H1 (cell line): ENCODE data around the gene CPXM2. TPM values are rescaled to one million over a fixed set of nuclear protein-coding genes. Genes with fewer than 3 reads are reported as not detected.

ENCODE experiments used
- CTCF ChIA-PET: fragments of 300-600 bp; sonication (Branson Sonifier 250); formaldehyde crosslinking; loops from one replicate; lab custom pipeline; 2021; ENCODE audit not compliant: partially characterized antibody; lab: Charles Lee
- POLR2A ChIA-PET: fragments of 300-600 bp; sonication (Branson Sonifier 250); formaldehyde crosslinking; loops from one replicate; lab custom pipeline; 2021; ENCODE audit warnings: inconsistent platforms; ENCODE audit not compliant: partially characterized antibody; lab: Charles Lee
- DNase-seq, 2 experiments: peaks; one replicate each; pipeline versions ENCODE4 v3.0.0 to v3.0.0-alpha.2; 2010 to 2022; ENCODE audit warnings: low spot score in 2 of 2, low read depth in 1 of 2, mixed read lengths in 1 of 2
- FAIRE-seq: peaks from 2 replicates; lab custom pipeline; 2011; peaks lifted over from hg19 to GRCh38; lab: Jason Lieb, UNC
- H2AFZ ChIP-seq: 2 replicates; pipeline ENCODE4 v1.8.1; 2012; ENCODE audit warnings: low read length, inconsistent platforms
- H2AK5ac ChIP-seq: 2 replicates; pipeline ENCODE4 v1.6.1; 2013; ENCODE audit warnings: low read depth, low read length
- H2BK120ac ChIP-seq: replicated peaks from 2 replicates; pipeline ENCODE3; 2013; ENCODE audit warnings: low read depth, low read length, inconsistent platforms
- H2BK12ac ChIP-seq: 2 replicates; pipeline ENCODE4 v1.6.1; 2013; ENCODE audit warnings: low read depth, low read length
- H2BK15ac ChIP-seq: 2 replicates; pipeline ENCODE4 v1.6.1; 2013; ENCODE audit warnings: low read length
- H2BK20ac ChIP-seq: 2 replicates; pipeline ENCODE4 v1.6.1; 2013; ENCODE audit warnings: low read length
- H2BK5ac ChIP-seq: 2 replicates; pipeline ENCODE4 v1.6.1; 2013; ENCODE audit warnings: low read depth, low read length
- H3K14ac ChIP-seq: 2 replicates; pipeline ENCODE4 v1.6.1; 2013; ENCODE audit warnings: inconsistent platforms; ENCODE audit not compliant: insufficient read length
- H3K18ac ChIP-seq: 2 replicates; pipeline ENCODE4 v1.6.1; 2013; ENCODE audit warnings: low read length; ENCODE audit errors: extremely low read depth
- H3K23ac ChIP-seq: 2 replicates; pipeline ENCODE4 v1.6.1; 2013; ENCODE audit warnings: inconsistent platforms; ENCODE audit not compliant: insufficient read length
- H3K23me2 ChIP-seq: 2 replicates; pipeline ENCODE4 v1.6.1; 2013; ENCODE audit warnings: low read depth, low read length
- H3K27ac ChIP-seq: 2 replicates; pipeline ENCODE4 v1.6.1; 2011; ENCODE audit warnings: low read depth, low read length, inconsistent platforms
- H3K27me3 ChIP-seq, 4 experiments: replicated peaks in 1 of 4; 1 replicate in 1 of 4; 2 replicates in 3 of 4; pipeline versions ENCODE4 v1.6.1 to v1.8.1; 2011 to 2013; ENCODE audit warnings: low read length in 3 of 4, mild to moderate bottlenecking in 3 of 4, inconsistent platforms in 2 of 4, mixed read lengths in 2 of 4, moderate library complexity in 1 of 4; ENCODE audit not compliant: control insufficient read depth in 3 of 4, insufficient read depth in 3 of 4; ENCODE audit errors: extremely low read depth in 1 of 4
- H3K36me3 ChIP-seq, 4 experiments: 2 replicates each; pipeline versions ENCODE4 v1.6.1 to v1.8.1; 2011 to 2013; ENCODE audit warnings: mild to moderate bottlenecking in 4 of 4, low read length in 3 of 4, moderate library complexity in 2 of 4, control low read depth in 1 of 4, inconsistent platforms in 1 of 4; ENCODE audit not compliant: insufficient read depth in 4 of 4, control insufficient read depth in 2 of 4
- H3K4ac ChIP-seq: replicated peaks from 2 replicates; pipeline ENCODE3; 2013; ENCODE audit warnings: low read length, low read depth, mixed read lengths, inconsistent platforms; ENCODE audit not compliant: insufficient read length
- H3K4me1 ChIP-seq, 4 experiments: replicated peaks in 1 of 4; 1 replicate in 1 of 4; 2 replicates in 3 of 4; pipeline versions ENCODE4 v1.6.1 to v1.8.1; 2011 to 2013; ENCODE audit warnings: low read length in 3 of 4, inconsistent platforms in 2 of 4, mixed read lengths in 1 of 4; ENCODE audit not compliant: insufficient read depth in 4 of 4, control insufficient read depth in 3 of 4
- H3K4me2 ChIP-seq, 2 experiments: 2 replicates each; pipeline versions ENCODE4 v1.6.1 to v1.8.1; 2011 to 2013; ENCODE audit warnings: low read depth in 2 of 2, low read length in 2 of 2, control low read depth in 1 of 2, inconsistent platforms in 1 of 2, mild to moderate bottlenecking in 1 of 2; ENCODE audit not compliant: insufficient read depth in 1 of 2
- H3K4me3 ChIP-seq, 4 experiments: fragments of 200-600, 300-600 bp in 1 of 4; sonication (generic), shearing (Covaris generic), sonication (Bioruptor Twin) in 1 of 4; 2 replicates each; pipeline versions ENCODE4 v1.5.1 to v1.8.1; 2011 to 2016; ENCODE audit warnings: low read length in 4 of 4, low read depth in 3 of 4, control low read depth in 2 of 4, inconsistent platforms in 2 of 4, mild to moderate bottlenecking in 2 of 4, mixed read lengths in 1 of 4, moderate library complexity in 1 of 4; ENCODE audit not compliant: insufficient read depth in 2 of 4; ENCODE audit errors: extremely low read depth in 1 of 4
- H3K56ac ChIP-seq: replicated peaks from 2 replicates; pipeline ENCODE3; 2013; ENCODE audit warnings: low read depth, mild to moderate bottlenecking, mixed read lengths, low read length, inconsistent platforms; ENCODE audit not compliant: insufficient read length
- H3K79me1 ChIP-seq: 2 replicates; pipeline ENCODE4 v1.6.1; 2013; ENCODE audit warnings: low read depth, low read length, control low read depth
- H3K79me2 ChIP-seq, 2 experiments: 2 replicates each; pipeline versions ENCODE4 v1.6.1 to v1.8.1; 2012 to 2013; ENCODE audit warnings: low read length in 2 of 2, mild to moderate bottlenecking in 2 of 2, inconsistent platforms in 1 of 2; ENCODE audit not compliant: insufficient read depth in 2 of 2, control insufficient read depth in 1 of 2
- H3K9ac ChIP-seq, 4 experiments: replicated peaks in 1 of 4; 1 replicate in 1 of 4; 2 replicates in 3 of 4; pipeline versions ENCODE4 v1.6.1 to v1.8.1; 2011 to 2013; ENCODE audit warnings: low read depth in 3 of 4, low read length in 3 of 4, control low read depth in 2 of 4, mild to moderate bottlenecking in 2 of 4, moderate library complexity in 2 of 4, inconsistent platforms in 1 of 4; ENCODE audit errors: extremely low read depth in 1 of 4
- H3K9me3 ChIP-seq, 2 experiments: 2 replicates each; pipeline versions ENCODE4 v1.6.1 to v1.8.1; 2012 to 2013; ENCODE audit warnings: mild to moderate bottlenecking in 2 of 2, moderate library complexity in 2 of 2, control low read depth in 1 of 2, inconsistent platforms in 1 of 2, low read depth in 1 of 2, low read length in 1 of 2, mixed read lengths in 1 of 2; ENCODE audit not compliant: insufficient read depth in 2 of 2
- H4K20me1 ChIP-seq, 2 experiments: replicated peaks in 1 of 2; 2 replicates each; pipeline versions ENCODE3 to v1.8.1; 2011 to 2013; ENCODE audit warnings: inconsistent platforms in 2 of 2, low read length in 2 of 2, mild to moderate bottlenecking in 1 of 2; ENCODE audit not compliant: insufficient read depth in 2 of 2, control insufficient read depth in 1 of 2
- H4K5ac ChIP-seq: 2 replicates; pipeline ENCODE4 v1.6.1; 2013; ENCODE audit warnings: low read length, low read depth, mixed read lengths, inconsistent platforms; ENCODE audit not compliant: insufficient read length
- H4K8ac ChIP-seq: 2 replicates; pipeline ENCODE4 v1.8.0; 2013; ENCODE audit warnings: mild to moderate bottlenecking, moderate library complexity, low read length, inconsistent platforms; ENCODE audit not compliant: insufficient read depth; ENCODE audit errors: extremely low read depth
- H4K91ac ChIP-seq: replicated peaks from 2 replicates; pipeline ENCODE3; 2013; ENCODE audit warnings: low read length, mixed read lengths, inconsistent platforms; ENCODE audit not compliant: insufficient read length
- CBX5 ChIP-seq: fragments of 300-800, 300-1000 bp; sonication (generic); IDR thresholded peaks from 2 replicates; pipeline ENCODE4 v1.7.1; 2016; ENCODE audit warnings: antibody characterized with exemption, low read length, low read depth
- EP300 ChIP-seq, 2 experiments: IDR thresholded peaks; 1 replicate in 1 of 2; 2 replicates in 1 of 2; pipeline ENCODE4 v1.6.1; 2011 to 2012; ENCODE audit warnings: low read depth in 2 of 2, low read length in 2 of 2, mild to moderate bottlenecking in 2 of 2, borderline replicate concordance in 1 of 2, inconsistent platforms in 1 of 2, moderate library complexity in 1 of 2
- HDAC6 ChIP-seq: IDR thresholded peaks from one replicate; pipeline ENCODE4 v1.7.1; 2012; ENCODE audit warnings: low read depth, mild to moderate bottlenecking, inconsistent platforms, low read length, moderate library complexity
- KDM1A ChIP-seq: fragments of 200-600, 300-600 bp; sonication (generic); IDR thresholded peaks from 2 replicates; pipeline ENCODE4 v1.7.1; 2016; ENCODE audit warnings: mild to moderate bottlenecking, low read length, borderline replicate concordance
- MAFK ChIP-seq: IDR thresholded peaks from 2 replicates; pipeline ENCODE4 v1.6.1; 2012; ENCODE audit warnings: low read depth, mild to moderate bottlenecking, improper control_type of control experiment, low read length
- TEAD4 ChIP-seq: IDR thresholded peaks from 2 replicates; pipeline ENCODE4 v1.6.1; 2012; ENCODE audit warnings: low read depth, low read length, inconsistent platforms, mixed read lengths
- WGBS, 2 experiments: shearing (Covaris generic) in 1 of 2; methylation state at CpG; one replicate each; pipeline versions ENCODE4 v1.1.6 to v1.1.7; 2013 to 2015; ENCODE audit warnings: low lambda C conversion rate in 2 of 2, mixed read lengths in 2 of 2, inconsistent platforms in 1 of 2, low coverage in 1 of 2, missing lambda C conversion rate in 1 of 2; ENCODE audit not compliant: insufficient replicate concordance in 2 of 2, insufficient coverage in 1 of 2, insufficient read length in 1 of 2; ENCODE audit errors: extremely low coverage in 1 of 2, missing lambda C conversion rate in 1 of 2; 5-methylcytosine and 5-hydroxymethylcytosine counted together
- polyA plus RNA-seq, 7 experiments: library from polyadenylated mRNA; depleted of rRNA in 3 of 7; stranded (reverse) in 5 of 7; unstranded in 2 of 7; fragments of >200 nt in 5 of 7; fragments of 200-250 nt in 2 of 7; gene quantifications; 1 replicate in 5 of 7; 2 replicates in 1 of 7; 4 replicates in 1 of 7; pipeline versions ENCODE4 v1.2.1 to v1.2.3, GENCODE V29; 2011 to 2013; ENCODE audit warnings: missing spikeins in 2 of 7, mixed read lengths in 2 of 7
- total RNA-seq: library from RNA; stranded (reverse); fragmentation: NEBNext Ultra II Directional; extraction: Animal tissue kit (Norgen Biotek cat#: 25700); gene quantifications from 2 replicates; pipeline ENCODE4 v1.2.1, GENCODE V29; 2021

The CPXM2 gene
- total and polyA plus RNA-seq, 2 of the 8 experiments (the other 6 are each of a cell fraction or from before 2014, with no cell fraction given): 2.4 to 2.9 TPM

GRCh38 chr10:123854498-123854897 lies 37.1 kb downstream of the CPXM2 start:
- Histone ChIP-seq H3K18ac (no peak overlapping the region), H2BK120ac (no peak overlapping the region), H3K23me2 (0 out of 2 replicates have a peak, but pooled peaks cover 1% of the 10 kb centered on the region), H4K5ac (no peak overlapping the region), H2BK15ac (no peak overlapping the region), H3K56ac (no peak overlapping the region), H3K14ac (no peak overlapping the region), H3K27ac (no peak overlapping the region), H3K27me3 (no peaks in the 10 kb centered on the region), H2BK12ac (no peak overlapping the region), H2BK5ac (no peak overlapping the region; the same call in 1 of the 2 replicates), H3K4me1 (peaks cover 0 to 3% (median 0%) of the 10 kb centered on the region in 4 experiments; a peak in 1 of 7 replicates), H3K36me3 (no peaks in the 10 kb centered on the region), H4K91ac (no peak overlapping the region), H2BK20ac (no peak overlapping the region), H4K20me1 (no peaks in the 10 kb centered on the region), H3K23ac (no peak overlapping the region), H3K4me3 (no peak overlapping the region), H3K4me2 (no peak overlapping the region), H3K4ac (no peak overlapping the region), H2AK5ac (no peak overlapping the region), H2AFZ (no peak overlapping the region), H3K79me2 (no peaks in the 10 kb centered on the region), H3K79me1 (no peaks in the 10 kb centered on the region), H3K9ac (no peak overlapping the region), H3K9me3 (no peaks in the 10 kb centered on the region), H4K8ac (no peak overlapping the region)
- DNase-seq: no peak
- ChIA-PET CTCF (no interaction called here), POLR2A (no interaction called here)
- 93% methylated on average over 7 of the region's 7 CpGs; no CpG with 5 or more reads in 1 of the 2 experiments for WGBS, 2 experiments
- FAIRE-seq: no peak
- TF ChIP-seq HDAC6: no peak
- no peak for TF ChIP-seq KDM1A
- no peak for TF ChIP-seq MAFK
- TF ChIP-seq CBX5: no peak
- TF ChIP-seq EP300 (IDR thresholded peaks at IDR 0.05; ENCODE audit: borderline replicate concordance in 1 of 2, low read depth in 2 of 2, low read length in 2 of 2): no peak
- no peak for TF ChIP-seq TEAD4
